Brain microvascular endothelial cell (primary cell): ENCODE results near the gene COL13A1.

Experiments
- DNase-seq: peaks from one replicate; pipeline ENCODE4 v3.0.0-alpha.2; 2020
- H3K27ac ChIP-seq: fragments of 250-450 bp; sonication (Bioruptor Pico); 2 replicates; pipeline ENCODE4 v1.5.1; 2020; ENCODE audit warnings: mild to moderate bottlenecking, moderate library complexity
- H3K27me3 ChIP-seq: fragments of 250-450 bp; sonication (Bioruptor Pico); replicated peaks from 2 replicates; pipeline ENCODE4 v1.5.1; 2020; ENCODE audit warnings: mild to moderate bottlenecking
- H3K36me3 ChIP-seq: fragments of 250-450 bp; sonication (Bioruptor Pico); replicated peaks from 2 replicates; pipeline ENCODE4 v1.5.1; 2020; ENCODE audit warnings: mild to moderate bottlenecking
- H3K4me3 ChIP-seq: 2 replicates; pipeline ENCODE4 v1.5.1; 2011; ENCODE audit warnings: low read depth, mild to moderate bottlenecking, control low read depth, low read length, moderate library complexity
- CTCF ChIP-seq: IDR thresholded peaks from 2 replicates; pipeline ENCODE4 v1.5.1; 2011; ENCODE audit warnings: low read depth, mild to moderate bottlenecking, moderate library complexity, low read length, control low read depth, inconsistent platforms; ENCODE audit errors: missing control alignments
- in situ Hi-C: cut with HindIII; loops from 2 replicates; pipeline ENCODE4 v1.10.0; 2017; ENCODE audit warnings: low sequenced_read_pairs, low pct_ligation_motif_present

Gene COL13A1

DNA sequence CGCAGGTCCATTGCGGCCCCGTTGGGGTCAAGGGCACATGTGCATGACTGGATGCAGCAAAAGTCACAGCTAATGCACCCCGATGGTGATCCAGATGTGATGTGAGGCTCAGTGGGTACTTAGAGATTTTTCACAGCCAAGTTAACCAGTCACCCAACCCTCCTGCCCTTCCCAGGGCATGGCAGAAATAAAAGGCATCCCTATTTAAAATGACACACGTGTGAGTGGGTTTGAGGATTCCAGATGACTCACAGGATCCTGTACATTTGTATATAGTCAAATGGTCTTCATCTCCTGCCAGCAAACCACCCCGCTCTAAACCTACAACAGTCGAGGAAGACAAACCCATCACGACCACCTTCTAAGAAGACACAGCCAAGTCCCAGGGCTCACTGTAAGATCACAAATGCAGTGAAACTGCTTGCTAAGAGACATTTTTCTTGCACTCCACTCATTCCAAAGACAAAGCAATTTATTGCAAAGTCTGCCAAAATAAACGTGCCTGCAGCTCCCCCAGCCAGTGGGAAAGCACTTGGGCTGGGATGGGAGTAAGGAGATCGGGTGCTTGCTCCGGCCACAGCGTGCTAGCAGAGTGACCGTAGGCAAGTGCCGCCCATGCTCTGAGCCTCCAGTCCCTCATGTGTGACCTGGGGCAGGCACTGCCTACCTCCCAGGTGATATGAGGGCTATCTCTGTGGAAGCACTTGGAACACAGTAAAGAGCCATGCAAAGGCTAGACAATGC, 164.4 kb downstream of the COL13A1 start:
- TF ChIP-seq CTCF: no peak
- Histone ChIP-seq H3K36me3 (no peaks in the 10 kb centered on the region), H3K27ac (no peak overlapping the region), H3K27me3 (no peaks in the 10 kb centered on the region), H3K4me3 (no peak overlapping the region)
- in situ Hi-C loops: no loop called here
- no peak for DNase-seq

DNA sequence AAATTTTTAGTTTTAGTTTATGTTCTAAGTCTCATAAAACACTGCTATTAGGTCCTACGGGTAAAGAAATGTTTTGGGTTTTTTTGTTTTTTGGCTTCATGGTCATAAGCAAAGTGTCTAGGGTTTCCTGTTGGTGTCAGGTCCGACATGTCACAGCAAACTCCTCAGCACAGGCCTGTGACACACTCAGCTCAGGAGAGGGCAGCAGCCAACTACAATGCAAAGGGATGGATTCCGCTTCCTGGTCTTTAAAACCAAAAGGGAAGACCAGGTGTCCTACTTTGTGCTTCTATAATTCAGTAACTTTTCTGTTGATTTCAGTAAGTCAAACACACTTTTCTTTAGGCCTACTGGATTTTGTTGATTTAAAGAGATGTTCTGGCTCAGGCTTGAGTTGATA, 167.1 kb downstream of the COL13A1 start:
- TF ChIP-seq CTCF: peak; percentile 62
- Histone ChIP-seq H3K27me3 (no peaks in the 10 kb centered on the region), H3K4me3 (no peak overlapping the region), H3K36me3 (no peaks in the 10 kb centered on the region), H3K27ac (no peak overlapping the region)
- in situ Hi-C loops: no loop called here
- DNase-seq: no peak

- in situ Hi-C loops: no loop called here
- no peak overlapping the region for H3K27ac ChIP-seq
- no peak for TF ChIP-seq CTCF
- H3K4me3 ChIP-seq: no peak overlapping the region
- DNase-seq: no peak
- no peaks in the 10 kb centered on the region for H3K36me3 ChIP-seq
- no peaks in the 10 kb centered on the region for H3K27me3 ChIP-seq
Observed at GRCh38 chr10:69969977-69970376, 168.3 kb downstream of the COL13A1 start.

- in situ Hi-C loops: no loop called here
- Histone ChIP-seq H3K36me3 (no peaks in the 10 kb centered on the region), H3K27me3 (no peaks in the 10 kb centered on the region), H3K4me3 (no peak overlapping the region), H3K27ac (no peak overlapping the region)
- no peak for TF ChIP-seq CTCF
- peak; percentile 22 for DNase-seq
Observed at GRCh38 chr10:69972981-69973397, 171.3 kb downstream of the COL13A1 start.

- no peaks in the 10 kb centered on the region for H3K27me3 ChIP-seq
- in situ Hi-C loops: no loop called here
- no peak for TF ChIP-seq CTCF
- H3K36me3 ChIP-seq: no peaks in the 10 kb centered on the region
- no peak overlapping the region for H3K27ac ChIP-seq
- H3K4me3 ChIP-seq: no peak overlapping the region
- no peak for DNase-seq
Observed at GRCh38 chr10:69973678-69974077, 172.0 kb downstream of the COL13A1 start.
